Lower leg skin (tissue), 4 donors: ENCODE results near the gene ZFP36. TPM values are rescaled to one million over a fixed set of nuclear protein-coding genes. Genes with fewer than 3 reads are reported as not detected.
A peak's percentile ranks its signal among the peaks of the same experiment; 100 is the strongest.

Experiments used
- DNase-seq, 2 donors: peaks; one replicate each; pipeline ENCODE4 v3.0.0-alpha.2; 2019; ENCODE audit warnings: low spot score in 2 of 2
- H3K4me3 ChIP-seq: fragments of 200-600 bp; sonication (generic); 2 replicates; pipeline ENCODE4 v1.5.1; 2017; ENCODE audit warnings: mild to moderate bottlenecking, low read depth; ENCODE audit not compliant: poor library complexity, severe bottlenecking
- CTCF ChIP-seq, 3 donors: fragments of 450-650 bp; IDR thresholded peaks; one replicate each; pipeline ENCODE4 v1.5.1; 2016; ENCODE audit warnings: antibody characterized with exemption in 3 of 3, mild to moderate bottlenecking in 3 of 3, moderate library complexity in 2 of 3
- POLR2A ChIP-seq, 2 donors: fragments of 450-650 bp; IDR thresholded peaks; one replicate each; pipeline ENCODE4 v1.6.1; 2016 to 2017; ENCODE audit warnings: antibody characterized with exemption in 2 of 2, mild to moderate bottlenecking in 1 of 2, moderate library complexity in 1 of 2
- WGBS, 2 donors: methylation state at CpG; one replicate each; pipeline ENCODE4 v1.1.5; 2018; 5-methylcytosine and 5-hydroxymethylcytosine counted together
- intact Hi-C: fragments of 100-400 bp; cut with DNase I; formaldehyde crosslinking; loops from one replicate; pipeline ENCODE4 v1.15.0; 2023; ENCODE audit warnings: low total_unique reads
- total RNA-seq, 4 donors: library from RNA; depleted of rRNA; stranded (reverse); fragments of >200 nt; gene quantifications; one replicate each; pipeline ENCODE4 v1.1.0, GENCODE V29; 2016

The ZFP36 gene
- total RNA-seq, 4 donors from 2014 or later, result 170 to 536 (median 280) TPM

GRCh38 chr19:39399668-39400050, 7.0 kb upstream of the ZFP36 start:
- DNase-seq, result no peak
- 92 to 98% methylated on average over 4 of the region's 4 CpGs for WGBS, 2 donors
- intact Hi-C loops, result no loop called here
- no peak overlapping the region for H3K4me3 ChIP-seq
- TF ChIP-seq POLR2A (IDR thresholded peaks at IDR 0.05) (no peak), CTCF (IDR thresholded peaks at IDR 0.05) (no peak)

GRCh38 chr19:39400061-39400460, 6.6 kb upstream of the ZFP36 start:
- intact Hi-C loops, result no loop called here
- no peak for DNase-seq
- TF ChIP-seq CTCF (IDR thresholded peaks at IDR 0.05), result no peak
- TF ChIP-seq POLR2A (IDR thresholded peaks at IDR 0.05), result no peak
- 81 to 85% methylated on average over 4 of the region's 4 CpGs for WGBS, 2 donors
- H3K4me3 ChIP-seq, result no peak overlapping the region

GRCh38 chr19:39401070-39401548, 5.5 kb upstream of the ZFP36 start:
- 70 to 78% methylated on average over 4 of the region's 4 CpGs for WGBS, 2 donors
- no peak for TF ChIP-seq POLR2A (IDR thresholded peaks at IDR 0.05)
- no peak for TF ChIP-seq CTCF (IDR thresholded peaks at IDR 0.05)
- DNase-seq, result no peak
- H3K4me3 ChIP-seq, result no peak overlapping the region
- intact Hi-C loops, result no loop called here

- no peak overlapping the region for H3K4me3 ChIP-seq
- DNase-seq, result peak; percentile 68 to 91
- TF ChIP-seq POLR2A (IDR thresholded peaks at IDR 0.05), result no peak
- no peak for TF ChIP-seq CTCF (IDR thresholded peaks at IDR 0.05)
- WGBS, 2 donors, result 43 to 51% methylated on average over 20 to 25 of the region's 25 CpGs
- intact Hi-C loops, result no loop called here
These were observed 4.9 kb upstream of the ZFP36 start for GRCh38 chr19:39401549-39402345.

GRCh38 chr19:39402346-39403300, 4.0 kb upstream of the ZFP36 start:
- H3K4me3 ChIP-seq, result peak overlapping the region; percentile 38
- TF ChIP-seq POLR2A (IDR thresholded peaks at IDR 0.05), result peak in 1 of 2 donors; percentile 9
- TF ChIP-seq CTCF (IDR thresholded peaks at IDR 0.05), result no peak
- intact Hi-C loops, result no loop called here
- 2% methylated on average over 50 to 52 of the region's 59 CpGs for WGBS, 2 donors
- peak; percentile 95 to 99 for DNase-seq
